ENCODE results near the gene PCDHGB1.
"Not testable (repeated sequence)": the region's sequence is repeated elsewhere in the genome, so short reads cannot be mapped to it uniquely, and the experiment has no call there.

Gene PCDHGB1

GRCh38 chr5:141351591-141351990 lies 1.7 kb downstream of the PCDHGB1 start:
- DNase-seq: no peak

DNA sequence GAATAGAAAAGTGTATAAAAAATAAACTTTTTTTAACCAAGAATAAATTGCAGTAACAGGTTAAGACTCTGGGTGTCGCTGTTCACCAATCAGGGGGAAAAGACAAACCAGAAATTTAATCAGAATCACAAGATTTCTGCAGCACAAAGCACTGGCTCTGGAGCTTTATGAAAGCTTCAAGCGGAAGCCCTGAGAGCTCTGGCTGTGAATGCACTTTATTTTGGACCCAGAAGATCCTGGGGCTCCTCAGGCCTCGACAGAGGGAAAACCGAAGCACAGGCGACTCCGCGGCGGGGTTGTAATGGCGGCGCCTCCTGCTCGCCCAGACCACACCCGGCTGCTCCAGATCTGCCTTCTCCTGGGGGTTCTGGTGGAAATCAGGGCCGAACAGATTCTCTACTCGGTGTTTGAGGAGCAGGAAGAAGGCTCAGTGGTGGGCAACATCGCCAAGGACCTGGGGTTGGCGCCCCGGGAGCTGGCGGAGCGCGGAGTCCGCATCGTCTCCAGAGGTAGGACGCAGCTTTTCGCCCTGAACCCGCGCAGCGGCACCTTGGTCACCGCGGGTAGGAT lies 5.1 kb downstream of the PCDHGB1 start, which contains the start of gene PCDHGA4:
TSS of gene PCDHGA4 (plus strand) at position 122 of the 570 bp plus-strand sequence. CDS start at position 209, 87 bp downstream.
- peak; percentile 20 for DNase-seq

GRCh38 chr5:141355641-141356040 lies 5.7 kb downstream of the PCDHGB1 start:
- no peak for DNase-seq

GRCh38 chr5:141356133-141356532 lies 6.2 kb downstream of the PCDHGB1 start:
- DNase-seq: no peak

DNA sequence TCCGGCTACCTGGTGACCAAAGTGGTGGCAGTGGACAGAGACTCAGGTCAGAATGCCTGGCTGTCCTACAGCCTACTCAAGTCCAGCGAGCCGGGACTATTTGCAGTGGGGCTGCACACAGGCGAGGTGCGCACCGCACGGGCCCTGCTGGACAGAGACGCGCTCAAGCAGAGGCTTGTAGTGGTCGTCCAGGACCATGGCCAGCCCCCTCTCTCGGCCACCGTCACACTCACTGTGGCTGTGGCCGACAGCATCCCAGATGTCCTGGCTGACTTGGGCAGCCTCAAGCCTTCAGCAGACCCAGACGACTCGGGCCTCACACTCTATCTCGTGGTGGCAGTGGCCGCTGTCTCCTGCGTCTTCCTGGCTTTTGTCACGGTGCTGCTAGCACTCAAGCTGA lies 7.1 kb downstream of the PCDHGB1 start:
- DNase-seq: no peak

DNA sequence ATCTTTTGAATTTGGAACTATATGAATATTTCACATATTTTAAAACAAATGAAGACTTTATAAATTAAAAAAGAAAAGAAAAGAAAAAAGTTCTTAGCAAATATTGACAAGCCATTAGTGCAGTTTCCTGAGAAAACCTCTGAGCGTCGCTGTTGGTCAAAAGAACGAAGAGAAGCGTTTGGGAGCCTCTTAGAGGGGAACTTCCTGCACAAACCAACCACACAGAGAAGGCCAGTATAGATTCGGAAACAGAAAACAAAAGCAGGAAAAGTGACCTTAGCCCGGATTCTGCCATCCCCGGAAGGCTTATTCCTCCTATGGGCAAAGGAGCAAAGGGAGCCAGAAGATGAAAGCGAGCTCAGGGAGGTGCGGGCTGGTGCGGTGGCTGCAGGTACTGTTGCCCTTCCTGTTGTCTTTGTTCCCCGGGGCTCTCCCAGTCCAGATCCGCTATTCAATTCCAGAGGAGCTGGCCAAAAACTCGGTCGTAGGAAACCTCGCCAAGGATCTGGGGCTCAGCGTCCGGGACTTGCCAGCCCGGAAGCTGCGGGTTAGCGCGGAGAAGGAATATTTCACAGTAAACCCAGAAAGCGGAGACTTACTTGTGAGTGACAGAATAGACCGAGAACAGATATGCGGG lies 10.0 kb downstream of the PCDHGB1 start, which contains the start of gene PCDHGB2:
TSS of gene PCDHGB2 (plus strand) at position 205 of the 637 bp plus-strand sequence. CDS start at position 347, 142 bp downstream.
- peak; percentile 32 for DNase-seq

GRCh38 chr5:141360685-141361084 lies 10.8 kb downstream of the PCDHGB1 start:
- no peak for DNase-seq

GRCh38 chr5:141362719-141363118 lies 12.8 kb downstream of the PCDHGB1 start:
- no peak for DNase-seq

- peak; percentile 24 for DNase-seq
These were observed 14.2 kb downstream of the PCDHGB1 start, which contains the start of gene PCDHGA5 for GRCh38 chr5:141363952-141364660. TSS of gene PCDHGA5 (plus strand) at chr5:141364162. CDS start at chr5:141364331, 169 bp downstream.

DNA sequence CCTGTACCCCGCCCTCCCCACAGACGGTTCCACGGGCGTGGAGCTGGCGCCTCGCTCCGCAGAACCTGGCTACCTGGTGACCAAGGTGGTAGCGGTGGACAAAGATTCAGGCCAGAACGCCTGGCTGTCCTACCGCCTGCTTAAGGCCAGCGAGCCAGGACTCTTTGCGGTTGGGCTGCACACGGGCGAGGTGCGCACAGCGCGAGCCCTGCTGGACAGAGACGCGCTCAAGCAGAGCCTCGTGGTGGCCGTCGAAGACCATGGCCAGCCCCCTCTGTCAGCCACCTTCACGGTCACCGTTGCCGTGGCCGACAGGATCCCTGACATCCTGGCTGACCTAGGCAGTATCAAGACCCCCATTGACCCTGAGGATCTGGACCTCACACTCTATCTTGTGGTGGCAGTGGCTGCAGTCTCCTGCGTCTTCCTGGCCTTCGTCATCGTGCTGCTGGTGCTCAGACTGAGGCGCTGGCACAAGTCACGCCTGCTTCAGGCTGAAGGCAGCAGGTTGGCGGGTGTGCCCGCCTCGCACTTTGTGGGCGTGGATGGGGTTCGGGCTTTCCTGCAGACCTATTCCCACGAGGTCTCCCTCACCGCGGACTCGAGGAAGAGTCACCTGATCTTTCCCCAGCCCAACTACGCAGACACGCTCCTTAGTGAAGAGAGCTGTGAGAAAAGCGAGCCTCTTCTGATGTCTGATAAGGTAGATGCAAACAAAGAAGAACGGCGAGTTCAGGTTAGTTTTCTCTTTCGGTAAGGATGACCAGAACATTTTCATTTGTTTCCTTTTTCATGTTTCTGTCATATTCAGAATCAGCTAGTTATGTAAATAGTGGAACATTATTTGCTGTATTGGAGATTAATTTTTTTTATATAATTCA lies 16.4 kb downstream of the PCDHGB1 start:
- DNase-seq: no peak

DNA sequence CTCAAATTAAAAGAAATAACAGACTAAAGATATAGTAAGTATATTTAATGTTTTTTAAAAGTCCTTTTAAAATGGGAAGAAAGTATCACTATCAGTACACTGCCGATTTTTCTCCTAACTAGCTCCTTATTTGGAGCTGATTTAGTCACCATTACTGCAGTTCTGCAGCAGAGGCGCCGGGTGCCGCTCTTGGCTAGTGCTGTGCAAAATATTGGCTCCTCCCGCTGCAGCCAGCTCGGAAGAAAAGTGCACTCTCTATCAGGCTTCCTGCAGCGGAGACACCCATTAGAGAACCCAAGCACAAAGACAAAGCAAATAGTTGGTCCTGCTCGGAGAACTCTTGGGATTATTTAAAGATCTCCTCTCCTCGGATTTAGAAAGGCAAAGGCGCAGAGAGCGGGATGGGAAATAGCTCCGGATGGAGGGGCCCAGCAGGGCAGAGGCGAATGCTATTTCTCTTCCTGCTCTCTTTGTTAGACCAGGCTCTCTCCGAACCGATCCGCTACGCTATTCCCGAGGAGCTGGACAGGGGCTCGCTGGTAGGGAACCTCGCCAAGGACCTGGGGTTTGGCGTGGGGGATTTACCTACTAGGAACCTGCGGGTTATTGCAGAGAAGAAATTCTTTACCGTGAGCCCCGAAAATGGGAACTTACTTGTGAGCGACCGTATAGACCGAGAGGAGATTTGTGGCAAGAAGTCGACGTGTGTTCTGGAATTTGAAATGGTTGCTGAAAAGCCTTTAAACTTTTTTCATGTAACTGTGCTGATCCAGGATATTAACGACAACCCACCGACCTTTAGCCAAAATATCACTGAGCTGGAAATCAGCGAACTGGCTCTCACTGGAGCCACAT lies 20.3 kb downstream of the PCDHGB1 start, which contains the start of gene PCDHGB3:
TSS of gene PCDHGB3 (plus strand) at position 249 of the 855 bp plus-strand sequence. CDS start at position 402, 153 bp downstream.
- peak; percentile 64 for DNase-seq

GRCh38 chr5:141371572-141372475 lies 21.9 kb downstream of the PCDHGB1 start:
- no peak for DNase-seq

DNA sequence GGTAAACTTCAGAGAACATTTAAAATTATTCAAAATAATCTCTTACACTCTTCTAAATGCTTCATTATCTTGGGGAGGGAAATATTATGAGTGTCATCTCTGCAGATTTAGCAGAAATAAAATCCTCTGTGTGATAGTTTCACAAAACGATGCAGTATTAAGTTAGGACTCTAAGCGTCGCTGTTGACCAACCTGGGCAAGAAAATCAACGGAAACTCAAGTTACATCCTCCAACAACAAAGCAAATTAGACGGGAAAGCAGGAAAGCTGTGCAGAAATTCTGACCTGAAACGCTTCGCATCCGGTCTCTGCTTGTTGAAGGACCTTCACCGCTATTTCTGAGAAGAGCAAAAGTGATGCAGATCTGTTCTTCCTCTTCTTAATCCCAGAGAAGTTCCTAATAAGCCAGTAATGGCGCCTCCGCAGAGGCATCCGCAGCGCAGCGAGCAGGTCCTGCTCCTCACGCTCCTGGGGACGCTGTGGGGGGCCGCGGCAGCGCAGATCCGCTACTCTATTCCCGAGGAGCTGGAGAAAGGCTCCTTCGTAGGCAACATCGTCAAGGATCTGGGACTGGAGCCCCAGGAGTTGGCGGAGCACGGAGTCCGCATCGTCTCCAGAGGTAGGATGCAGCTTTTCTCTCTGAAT lies 23.9 kb downstream of the PCDHGB1 start, which contains the start of gene PCDHGA6:
TSS of gene PCDHGA6 (plus strand) at position 219 of the 645 bp plus-strand sequence. CDS start at position 412, 193 bp downstream.
- DNase-seq: peak; percentile 33

GRCh38 chr5:141374627-141375026 lies 24.7 kb downstream of the PCDHGB1 start:
- no peak for DNase-seq

GRCh38 chr5:141375444-141376155 lies 25.7 kb downstream of the PCDHGB1 start:
- DNase-seq: not testable (repeated sequence)

DNA sequence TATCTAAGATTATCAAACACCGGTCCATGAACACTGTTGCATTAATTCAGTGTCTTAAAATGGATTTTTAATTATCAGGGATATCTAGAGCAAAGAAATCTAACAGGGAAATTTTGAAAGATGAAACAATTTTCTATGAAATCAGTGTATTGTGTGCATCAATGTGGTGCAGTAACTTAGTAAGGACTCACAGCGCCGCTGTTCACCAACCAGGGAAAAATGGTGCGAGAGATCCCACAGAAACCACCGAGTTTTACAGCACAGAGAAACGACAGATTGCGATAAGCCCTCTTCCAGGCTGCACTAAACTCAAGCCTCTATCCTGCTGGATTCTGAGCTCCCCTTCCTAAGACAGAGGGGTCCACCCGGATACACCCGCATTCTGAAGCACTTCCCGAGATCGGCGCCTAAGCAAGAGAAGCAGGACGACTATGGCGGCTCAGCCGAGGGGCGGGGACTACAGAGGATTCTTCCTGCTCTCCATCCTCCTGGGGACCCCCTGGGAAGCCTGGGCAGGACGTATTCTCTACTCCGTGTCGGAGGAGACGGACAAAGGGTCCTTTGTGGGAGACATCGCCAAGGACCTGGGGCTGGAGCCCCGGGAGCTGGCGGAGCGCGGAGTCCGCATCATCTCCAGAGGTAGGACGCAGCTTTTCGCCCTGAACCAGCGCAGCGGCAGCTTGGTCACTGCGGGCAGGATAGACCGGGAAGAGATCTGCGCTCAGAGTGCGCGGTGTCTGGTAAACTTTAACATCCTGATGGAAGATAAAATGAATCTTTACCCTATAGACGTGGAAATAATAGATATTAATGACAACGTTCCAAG lies 32.8 kb downstream of the PCDHGB1 start, which contains the start of gene PCDHGA7:
TSS of gene PCDHGA7 (plus strand) at position 274 of the 826 bp plus-strand sequence. CDS start at position 432, 158 bp downstream.
- peak; percentile 49 for DNase-seq

DNA sequence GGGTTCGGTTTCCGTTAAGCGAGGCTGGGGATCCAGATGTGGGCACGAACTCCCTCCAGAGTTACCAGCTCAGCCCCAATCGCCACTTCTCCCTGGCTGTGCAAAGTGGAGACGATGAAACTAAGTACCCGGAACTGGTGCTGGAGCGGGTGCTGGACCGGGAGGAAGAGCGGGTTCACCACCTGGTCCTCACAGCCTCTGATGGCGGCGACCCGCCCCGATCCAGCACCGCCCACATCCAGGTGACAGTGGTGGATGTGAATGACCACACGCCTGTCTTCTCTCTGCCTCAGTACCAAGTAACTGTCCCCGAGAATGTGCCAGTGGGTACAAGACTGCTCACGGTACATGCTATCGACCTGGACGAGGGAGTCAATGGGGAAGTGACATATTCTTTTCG lies 33.4 kb downstream of the PCDHGB1 start:
- no peak for DNase-seq

All from fibroblast of skin of right quadriceps (primary cell).